SK-N-DZ (cell line): ENCODE results near the gene PPP2R2B.
A peak's percentile ranks its signal among the peaks of the same experiment; 100 is the strongest.

ENCODE experiments used
- DNase-seq: peaks from one replicate; pipeline ENCODE4 v3.0.0-alpha.2; 2015; ENCODE audit warnings: low spot score

Gene PPP2R2B

DNA sequence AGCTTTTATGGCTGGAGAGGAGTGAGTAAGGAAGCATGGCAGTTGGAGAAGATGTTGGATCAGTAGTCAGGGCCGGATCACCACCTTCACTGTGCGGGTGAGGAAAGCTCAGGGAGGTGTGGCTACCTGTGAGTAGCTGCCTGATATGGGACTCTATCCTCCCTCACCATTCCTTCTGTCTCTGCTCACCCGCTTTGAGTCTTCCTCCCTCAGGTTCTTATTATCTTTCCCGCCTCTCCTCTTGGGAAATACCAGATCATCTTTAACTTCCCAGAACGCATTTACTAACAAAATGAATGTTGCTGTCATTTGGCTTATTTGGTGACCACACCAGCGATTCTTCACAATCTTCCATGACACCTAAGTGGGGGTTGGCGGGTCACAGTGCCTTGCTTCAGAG, 221.9 kb downstream of the PPP2R2B start:
- DNase-seq, result peak; percentile 42

DNA sequence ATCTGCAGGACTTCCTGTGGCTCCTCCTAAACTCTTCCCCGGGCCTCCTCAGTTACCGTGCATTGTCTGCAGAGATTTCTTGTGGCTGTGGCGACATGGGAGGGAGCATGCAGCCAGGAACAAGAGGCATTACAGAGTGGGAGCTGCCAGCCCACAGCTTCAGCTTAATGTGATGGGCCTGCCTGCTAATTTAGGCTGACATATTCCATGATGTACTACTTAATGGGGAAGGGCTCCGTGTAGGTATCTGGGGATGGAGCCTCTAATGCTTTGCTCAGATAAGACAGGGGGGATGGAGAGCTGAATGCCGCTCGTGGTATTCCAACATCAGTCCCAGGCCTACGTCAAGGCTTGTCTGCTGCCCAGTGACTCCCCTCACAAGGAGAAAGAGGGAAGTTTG, 225.0 kb downstream of the PPP2R2B start:
- peak; percentile 99 for DNase-seq

DNA sequence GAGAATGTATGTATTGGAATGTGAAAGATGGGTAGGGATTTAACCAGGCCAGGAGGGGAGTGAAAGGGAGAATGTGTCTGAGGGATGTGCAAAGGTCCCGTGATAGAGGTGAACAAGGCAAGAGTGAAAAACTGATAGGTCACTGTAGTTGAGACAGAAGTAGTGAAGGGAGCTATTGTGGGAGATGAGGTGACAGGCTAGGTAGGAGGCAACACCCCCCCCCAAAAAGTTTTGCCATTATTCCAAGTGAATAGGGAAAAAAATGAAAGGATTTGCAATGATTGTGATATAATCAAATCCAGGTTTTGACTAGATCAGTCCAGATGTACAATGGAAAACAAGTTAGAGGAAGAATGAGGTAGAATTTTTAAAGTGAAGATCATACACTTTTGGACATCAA, 226.0 kb downstream of the PPP2R2B start:
- no peak for DNase-seq

- peak; percentile 99 for DNase-seq
Measured at GRCh38 chr5:146647656-146648199, 230.8 kb downstream of the PPP2R2B start.

GRCh38 chr5:146646441-146646840, 232.1 kb downstream of the PPP2R2B start:
- no peak for DNase-seq

GRCh38 chr5:146645342-146645741, 233.2 kb downstream of the PPP2R2B start:
- DNase-seq, result no peak

DNA sequence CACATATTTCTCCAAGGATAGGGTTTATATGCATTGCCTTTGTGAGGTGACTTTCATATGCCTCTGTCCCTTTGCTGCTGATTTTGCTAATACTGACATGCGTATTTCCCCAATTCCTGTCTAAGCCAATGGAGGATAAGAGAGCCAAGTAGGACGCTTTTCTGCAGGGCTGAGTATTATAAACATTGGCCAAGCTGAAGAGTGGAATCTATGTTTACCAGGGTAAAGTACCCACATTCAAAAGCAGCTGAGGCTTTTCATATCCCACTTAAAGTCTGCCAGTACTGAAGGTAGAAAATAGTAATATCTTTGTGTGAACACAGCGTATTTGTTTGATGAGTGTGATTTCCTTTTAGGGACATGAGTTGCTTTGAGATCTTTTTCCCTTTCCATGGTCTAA, 233.7 kb downstream of the PPP2R2B start:
- DNase-seq, result no peak

DNA sequence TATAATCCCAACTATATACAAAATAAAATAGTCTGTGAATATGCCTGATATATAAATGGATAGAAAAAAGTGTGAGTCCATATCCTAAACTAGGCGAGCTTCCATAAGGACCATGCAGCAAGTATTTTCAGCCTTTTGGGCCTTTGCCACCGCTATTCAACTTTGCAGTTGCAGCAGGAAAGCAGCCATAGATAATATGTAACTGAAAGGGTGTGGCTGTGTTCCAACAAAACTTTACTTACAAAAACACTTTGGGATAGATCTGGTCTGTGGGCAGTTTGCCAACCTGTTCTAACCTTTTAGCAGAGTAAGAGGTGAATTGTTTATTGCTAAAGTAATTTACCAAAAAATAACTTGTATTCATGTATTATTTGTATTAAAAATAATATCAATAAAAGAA, 234.8 kb downstream of the PPP2R2B start:
- no peak for DNase-seq

DNA sequence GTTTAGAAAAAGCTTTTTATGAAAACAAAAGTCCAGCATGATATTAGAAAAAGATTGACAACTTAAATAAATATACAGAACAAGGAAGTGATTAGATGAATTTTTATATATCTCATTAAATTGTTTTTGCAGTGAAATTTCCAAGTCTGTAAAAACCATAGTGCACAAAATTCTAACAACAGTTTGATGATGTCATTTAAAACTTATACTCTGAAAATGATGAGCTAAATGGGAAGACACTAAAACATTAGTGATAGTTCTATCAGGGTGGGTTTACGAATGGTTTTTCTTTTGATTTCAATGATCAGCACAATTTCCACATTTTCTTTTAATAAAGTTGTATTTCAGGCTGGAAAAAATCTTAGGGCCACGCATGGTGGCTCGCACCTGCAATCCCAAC, 236.1 kb downstream of the PPP2R2B start:
- DNase-seq, result no peak

GRCh38 chr5:146641941-146642340, 236.6 kb downstream of the PPP2R2B start:
- no peak for DNase-seq

DNA sequence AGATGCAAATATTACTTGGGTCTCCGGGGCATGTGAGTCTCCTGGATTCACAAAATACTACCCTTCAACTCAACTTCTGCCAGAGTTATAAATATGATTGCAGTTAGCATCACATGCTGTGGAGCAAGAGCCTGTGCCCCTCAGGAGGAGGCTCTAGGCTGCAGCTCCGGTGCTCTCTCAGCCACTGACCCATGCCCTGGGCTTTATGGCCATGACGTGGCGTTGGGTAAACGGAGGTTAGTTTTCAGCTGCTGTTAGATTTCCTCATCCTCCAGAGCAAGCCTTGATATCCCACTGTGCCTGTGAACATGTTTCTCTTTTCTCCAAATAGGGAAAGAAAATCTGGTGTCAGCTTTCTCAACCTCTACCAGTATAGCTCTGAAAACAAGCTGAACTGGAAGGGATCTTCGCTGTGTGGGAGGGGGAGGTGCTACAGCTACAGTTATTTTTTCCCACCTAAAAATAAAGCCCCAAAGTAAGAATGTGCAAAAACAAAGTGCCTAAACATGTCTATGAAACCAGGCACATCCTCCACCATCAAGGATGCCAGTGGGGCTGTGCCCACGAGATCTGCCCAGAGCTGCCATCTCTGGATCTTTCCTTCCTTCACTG, 238.2 kb downstream of the PPP2R2B start:
- DNase-seq, result no peak

- DNase-seq, result no peak
Measured at GRCh38 chr5:146635443-146635842, 243.1 kb downstream of the PPP2R2B start.

DNA sequence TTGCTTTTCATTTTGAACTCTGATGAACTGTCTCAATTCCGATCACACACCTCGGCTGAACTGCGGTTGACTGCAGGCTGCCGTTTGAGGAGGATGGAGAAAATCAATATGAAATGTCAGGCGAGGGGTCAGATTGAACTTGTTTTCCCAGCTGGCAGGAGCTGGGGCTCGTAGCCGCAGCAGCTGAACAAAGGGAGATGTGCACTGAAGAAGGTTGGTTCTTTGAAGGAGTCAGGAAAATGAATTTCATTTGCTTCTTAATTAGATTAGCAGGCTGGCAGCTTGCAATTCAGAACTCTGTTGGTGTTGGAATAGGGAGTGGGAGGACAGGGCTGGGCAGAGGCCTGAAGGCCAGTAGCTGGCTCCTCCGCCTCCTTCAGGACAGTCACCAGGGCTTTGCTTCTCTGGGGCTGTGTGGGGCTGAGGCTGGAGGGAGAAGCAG, 245.2 kb downstream of the PPP2R2B start:
- peak; percentile 85 for DNase-seq

DNA sequence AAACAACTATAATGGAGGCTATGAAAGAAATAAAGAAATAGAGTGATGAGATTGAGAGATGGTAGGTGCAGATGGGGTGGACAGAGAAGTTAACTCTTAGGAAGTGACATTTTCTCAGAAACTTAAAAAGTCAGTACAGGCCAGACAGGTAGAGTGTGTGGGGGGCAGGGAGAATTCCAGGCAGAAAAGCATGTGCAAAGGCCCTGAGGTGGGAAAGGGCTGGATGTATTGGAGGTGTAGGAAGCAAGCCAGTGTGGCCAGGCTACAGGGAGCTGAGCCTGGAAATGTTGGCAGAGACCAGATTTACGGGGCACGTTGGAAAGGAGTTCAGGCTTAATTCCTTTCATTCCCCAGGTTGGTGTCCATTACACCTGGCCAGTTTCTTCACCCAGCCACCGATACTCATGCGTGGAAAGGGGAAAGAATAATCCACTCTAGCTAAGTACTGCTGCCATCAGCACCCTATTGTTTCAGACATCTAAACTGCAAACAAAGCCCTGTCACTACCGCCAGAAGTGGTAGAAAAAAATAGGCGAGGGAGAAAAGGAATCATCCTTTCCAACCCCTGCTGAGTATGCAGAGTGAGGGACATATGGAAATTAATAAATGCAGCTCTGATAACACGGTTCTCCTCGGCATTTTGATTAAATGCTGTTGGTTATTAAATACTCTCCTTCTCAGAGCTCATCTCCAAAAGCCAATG, 245.8 kb downstream of the PPP2R2B start:
- no peak for DNase-seq

DNA sequence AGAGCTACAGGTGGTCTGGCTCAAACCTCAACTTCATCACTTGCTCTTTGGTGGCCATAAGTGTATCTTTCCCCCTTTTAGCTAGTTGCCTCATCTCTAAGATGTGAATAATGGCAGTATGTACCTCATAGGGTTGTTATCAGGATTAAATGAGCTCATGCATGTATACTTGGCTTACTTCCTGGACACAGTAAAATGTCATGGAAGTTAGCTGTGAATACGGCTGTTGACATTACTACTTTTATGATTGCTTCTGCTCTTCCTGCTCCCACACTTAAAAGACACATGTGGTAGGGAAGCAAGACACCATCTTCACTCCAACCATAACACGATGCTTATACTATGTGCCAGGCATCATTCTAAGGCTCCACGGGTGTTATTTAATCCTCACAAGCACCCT, 248.1 kb downstream of the PPP2R2B start:
- no peak for DNase-seq

DNA sequence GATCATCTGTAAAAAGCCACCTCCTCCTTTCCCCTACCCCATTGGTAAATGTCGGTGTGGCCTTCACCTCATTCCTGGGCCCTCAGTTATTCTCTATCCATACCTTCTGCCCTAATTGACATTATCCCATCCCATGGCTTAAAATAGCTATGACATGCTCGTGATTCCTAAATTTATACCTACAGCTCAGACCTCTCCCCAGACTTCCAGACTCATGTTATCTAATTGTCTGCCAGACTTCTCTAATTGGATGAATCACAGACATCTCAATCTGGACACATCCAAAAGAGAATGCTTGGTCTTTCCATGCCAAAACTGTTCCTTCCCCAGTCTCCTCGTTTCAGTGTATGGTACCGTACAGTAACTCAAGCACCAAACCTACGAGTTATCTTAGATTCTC, 249.6 kb downstream of the PPP2R2B start:
- DNase-seq, result peak; percentile 89

DNA sequence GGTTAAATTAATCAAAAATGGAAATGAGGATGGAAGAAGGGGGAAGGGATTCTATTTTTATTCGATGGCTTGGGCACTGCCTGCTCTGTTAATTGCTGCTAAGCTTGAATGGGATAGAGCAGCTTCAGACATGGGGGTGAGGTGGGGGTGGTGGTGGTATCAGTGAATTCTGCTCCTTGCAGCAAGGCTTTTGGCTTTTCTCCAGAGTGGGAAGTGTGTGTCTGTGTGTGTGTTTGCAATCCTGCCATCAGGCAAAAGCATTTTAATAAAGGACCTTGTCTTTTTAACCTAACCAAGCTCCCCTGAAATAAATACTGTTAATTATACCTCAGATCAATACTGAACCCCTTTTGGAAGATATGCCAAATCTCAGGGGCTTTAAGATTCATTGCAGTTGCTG, 251.6 kb downstream of the PPP2R2B start:
- DNase-seq, result no peak

DNA sequence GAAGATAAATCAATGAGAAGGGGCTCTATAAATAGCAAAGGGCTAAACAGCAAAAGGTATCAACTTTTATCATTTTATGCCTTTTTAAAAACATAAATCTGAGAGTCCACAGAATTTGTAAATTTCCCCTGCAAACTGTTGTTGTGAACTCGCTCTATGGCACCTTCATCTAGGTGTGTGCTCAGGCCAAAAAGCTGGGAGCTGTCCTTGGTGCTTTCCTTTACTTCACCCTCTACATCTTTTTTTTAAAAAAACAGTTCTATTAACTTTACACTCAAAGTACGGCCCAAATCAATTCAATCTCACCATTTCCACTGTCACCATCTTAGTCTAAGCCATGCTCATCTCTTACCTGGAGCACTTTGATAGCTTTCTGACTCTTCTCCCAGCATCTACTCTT, 254.4 kb downstream of the PPP2R2B start:
- no peak for DNase-seq

DNA sequence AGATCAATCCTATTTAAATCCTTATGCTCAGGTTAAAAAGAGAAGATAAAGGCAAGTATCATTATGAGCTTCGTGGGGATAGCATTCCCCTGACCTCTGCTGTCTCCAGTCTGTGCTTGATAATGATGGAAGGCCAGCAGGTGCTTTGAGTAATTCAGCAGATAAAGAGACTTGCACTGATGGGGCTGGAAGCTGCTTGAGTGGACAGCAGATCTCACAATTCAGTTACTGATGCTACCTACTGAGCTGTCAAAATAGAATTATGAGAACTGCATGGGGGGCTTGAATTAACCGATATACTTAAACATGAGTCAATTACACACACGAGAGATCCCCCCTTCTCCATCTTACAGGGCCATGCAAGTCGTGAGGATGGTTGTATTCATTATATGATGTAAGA, 254.9 kb downstream of the PPP2R2B start:
- peak; percentile 59 for DNase-seq

DNA sequence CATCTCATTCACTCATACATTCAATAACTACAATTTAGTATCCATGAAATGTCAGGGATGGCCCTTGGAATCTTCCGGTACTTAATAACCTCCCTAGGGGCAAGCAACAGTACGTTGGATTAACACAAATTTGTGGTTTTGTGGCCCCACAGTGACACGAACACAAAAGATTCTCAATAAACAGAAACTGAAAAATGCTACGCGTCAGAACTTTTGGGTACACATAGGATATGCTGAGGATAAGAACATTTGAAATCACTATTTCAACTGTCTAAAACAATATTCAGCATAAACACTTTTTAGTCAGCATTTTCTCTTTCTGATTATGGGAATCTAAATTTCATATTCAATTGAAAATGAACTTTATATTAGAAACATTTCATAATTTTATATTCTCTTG, 255.5 kb downstream of the PPP2R2B start:
- DNase-seq, result no peak

DNA sequence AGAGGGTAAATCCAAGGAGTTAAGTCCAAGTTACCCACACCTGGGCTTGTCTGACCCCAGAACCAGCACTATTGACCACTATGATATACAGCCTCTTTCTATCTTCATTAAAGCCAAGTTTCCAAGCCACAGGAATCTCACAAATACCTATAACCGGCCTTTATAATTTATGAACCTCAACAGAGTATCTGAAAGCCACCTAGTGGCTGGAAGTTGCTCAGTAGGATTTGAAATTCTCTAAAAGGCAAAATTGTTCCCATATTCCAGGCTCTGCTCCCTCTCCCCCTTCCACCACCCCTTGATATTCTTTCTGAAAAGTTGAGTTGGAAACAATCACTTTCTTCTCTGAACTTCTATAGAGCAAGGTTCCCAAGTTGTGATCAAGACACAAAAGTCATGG, 256.2 kb downstream of the PPP2R2B start:
- DNase-seq, result no peak

DNA sequence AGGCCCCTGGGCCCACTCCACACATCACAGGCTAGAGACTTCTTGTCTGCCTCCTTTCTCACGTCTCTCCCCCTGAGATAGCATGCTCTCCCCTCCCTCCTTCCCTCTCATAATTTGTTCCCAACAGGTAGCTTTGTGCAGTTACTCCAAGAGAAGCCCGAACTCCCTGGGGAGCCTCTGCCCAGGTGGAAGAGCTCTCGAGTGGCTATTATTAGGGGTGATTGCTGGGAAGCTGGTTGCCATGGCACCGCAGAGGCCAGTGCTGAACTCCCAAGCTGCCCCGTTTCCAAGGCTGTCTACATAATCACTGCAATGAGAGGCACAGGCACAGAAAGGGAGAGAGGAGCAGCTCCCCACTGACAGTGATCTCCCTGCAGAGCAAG, 257.9 kb downstream of the PPP2R2B start:
- peak; percentile 43 for DNase-seq

GRCh38 chr5:146620031-146620668, 258.4 kb downstream of the PPP2R2B start:
- no peak for DNase-seq
